HL-60 (cell line): ENCODE measurements around the gene MPI.

ENCODE experiments used
- CTCF ChIP-seq: IDR thresholded peaks from one replicate; pipeline ENCODE4 v1.5.1; 2011; ENCODE audit warnings: low read length, control low read depth, inconsistent platforms; ENCODE audit not compliant: insufficient read depth
- REST ChIP-seq: IDR thresholded peaks from 2 replicates; pipeline ENCODE4 v1.6.1; 2012; ENCODE audit warnings: low read depth; ENCODE audit not compliant: insufficient replicate concordance

- TF ChIP-seq CTCF: no peak
- no peak for TF ChIP-seq REST
Observed at GRCh38 chr15:74913041-74913440, 23.2 kb downstream of the MPI start.
